Suppressor macrophage treated with lipopolysaccharide for 4 hours (primary cell): ENCODE data around the gene FAM83F.

Experiments used
- DNase-seq: peaks from one replicate; pipeline ENCODE4 v3.0.0-alpha.2; 2020

Gene FAM83F

GRCh38 chr22:40039482-40040115 lies 44.8 kb downstream of the FAM83F start:
- DNase-seq, result no peak

GRCh38 chr22:40040927-40041326 lies 46.2 kb downstream of the FAM83F start:
- peak; percentile 47 for DNase-seq

GRCh38 chr22:40041366-40042137 lies 46.8 kb downstream of the FAM83F start:
- no peak for DNase-seq

GRCh38 chr22:40042312-40042711 lies 47.6 kb downstream of the FAM83F start:
- DNase-seq, result no peak

- DNase-seq, result peak; percentile 72
These were observed 48.3 kb downstream of the FAM83F start for GRCh38 chr22:40043081-40043480.

- no peak for DNase-seq
These were observed 49.0 kb downstream of the FAM83F start for GRCh38 chr22:40043793-40044101.

GRCh38 chr22:40044102-40044869 lies 49.5 kb downstream of the FAM83F start:
- peak; percentile 99 for DNase-seq

GRCh38 chr22:40044870-40045834 lies 50.4 kb downstream of the FAM83F start:
- DNase-seq, result peak; percentile 30

- DNase-seq, result no peak
These were observed 51.4 kb downstream of the FAM83F start for GRCh38 chr22:40046126-40046525.

- peak; percentile 23 for DNase-seq
These were observed 55.5 kb downstream of the FAM83F start for GRCh38 chr22:40050258-40050657.

GRCh38 chr22:40051322-40051721 lies 56.6 kb downstream of the FAM83F start:
- DNase-seq, result no peak

GRCh38 chr22:40053460-40053859 lies 58.7 kb downstream of the FAM83F start:
- DNase-seq, result no peak

- DNase-seq, result no peak
These were observed 59.7 kb downstream of the FAM83F start for GRCh38 chr22:40054486-40054885.

GRCh38 chr22:40055143-40055883 lies 60.6 kb downstream of the FAM83F start:
- no peak for DNase-seq

GRCh38 chr22:40056154-40056553 lies 61.4 kb downstream of the FAM83F start:
- DNase-seq, result no peak

- no peak for DNase-seq
These were observed 61.8 kb downstream of the FAM83F start for GRCh38 chr22:40056559-40056958.

GRCh38 chr22:40057652-40058051 lies 62.9 kb downstream of the FAM83F start:
- no peak for DNase-seq

- no peak for DNase-seq
These were observed 63.5 kb downstream of the FAM83F start for GRCh38 chr22:40058265-40058664.

GRCh38 chr22:40065981-40066380 lies 71.2 kb downstream of the FAM83F start:
- no peak for DNase-seq

GRCh38 chr22:40067639-40068038 lies 72.9 kb downstream of the FAM83F start:
- DNase-seq, result no peak

- no peak for DNase-seq
These were observed 75.9 kb downstream of the FAM83F start for GRCh38 chr22:40070701-40071100.

GRCh38 chr22:40071720-40072119 lies 77.0 kb downstream of the FAM83F start:
- no peak for DNase-seq
